Erythroblast (primary cell): ENCODE data around the gene SLC25A43.

Experiments used
- GATA1 ChIP-seq: IDR thresholded peaks from 2 replicates; pipeline ENCODE4 v1.6.1; 2011; ENCODE audit warnings: low read depth, mild to moderate bottlenecking, control low read depth, low read length, moderate library complexity
- POLR2A ChIP-seq: IDR thresholded peaks from 2 replicates; pipeline ENCODE4 v1.6.1; 2011; ENCODE audit warnings: mild to moderate bottlenecking, low read length

DNA sequence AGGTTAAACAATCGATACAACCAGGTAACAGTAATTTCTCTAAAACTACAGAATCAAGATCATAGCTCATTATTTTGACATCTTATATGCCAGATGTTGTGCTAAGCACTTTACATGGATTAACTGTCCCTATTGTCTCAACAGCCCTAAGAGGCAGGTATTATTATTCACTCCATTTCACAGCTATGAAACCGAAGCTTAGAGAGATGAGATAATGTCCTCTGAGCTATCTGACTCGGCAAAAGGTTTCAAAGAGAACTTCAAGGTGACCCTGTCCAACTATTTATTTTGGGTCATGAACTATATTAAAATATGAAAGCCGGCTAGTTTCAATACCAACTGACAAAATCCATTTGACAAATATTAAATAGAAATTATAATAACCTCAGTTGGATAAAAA is 79.4 kb downstream of the SLC25A43 start:
- TF ChIP-seq POLR2A (no peak), GATA1 (no peak)
